HG03439 (cell line): ENCODE data around the gene SRRM3.
"Not testable (repeated sequence)": the region's sequence is repeated elsewhere in the genome, so short reads cannot be mapped to it uniquely, and the experiment has no call there.

Experiments used
- ATAC-seq: cut with Tn5 transposase; IDR thresholded peaks from one replicate; pipeline ENCODE4 v1.9.1; 2021; ENCODE audit warnings: mild to moderate bottlenecking, moderate library complexity; ENCODE audit not compliant: unreplicated experiment

The SRRM3 gene

GRCh38 chr7:76261329-76261728, 59.6 kb downstream of the SRRM3 start:
- ATAC-seq, result no peak

GRCh38 chr7:76261931-76262330, 60.2 kb downstream of the SRRM3 start:
- no peak for ATAC-seq

- ATAC-seq, result no peak
Observed at GRCh38 chr7:76262683-76263402, 61.1 kb downstream of the SRRM3 start.

- no peak for ATAC-seq
Observed at GRCh38 chr7:76265299-76265698, 63.6 kb downstream of the SRRM3 start.

GRCh38 chr7:76267107-76267893, 65.6 kb downstream of the SRRM3 start:
- no peak for ATAC-seq

- no peak for ATAC-seq
Observed at GRCh38 chr7:76267894-76268183, 66.1 kb downstream of the SRRM3 start.

GRCh38 chr7:76268376-76268775, 66.7 kb downstream of the SRRM3 start:
- no peak for ATAC-seq

- no peak for ATAC-seq
Observed at GRCh38 chr7:76269895-76270294, 68.2 kb downstream of the SRRM3 start.

- not testable (repeated sequence) for ATAC-seq
Observed at GRCh38 chr7:76271384-76271783, 69.7 kb downstream of the SRRM3 start.

- ATAC-seq, result no peak
Observed at GRCh38 chr7:76272142-76272541, 70.4 kb downstream of the SRRM3 start.

- no peak for ATAC-seq
Observed at GRCh38 chr7:76272851-76273497, 71.3 kb downstream of the SRRM3 start.

GRCh38 chr7:76273503-76273902, 71.8 kb downstream of the SRRM3 start:
- no peak for ATAC-seq

GRCh38 chr7:76278540-76278939, 76.8 kb downstream of the SRRM3 start:
- ATAC-seq, result no peak

GRCh38 chr7:76280408-76280807, 78.7 kb downstream of the SRRM3 start:
- no peak for ATAC-seq

- ATAC-seq, result no peak
Observed at GRCh38 chr7:76281006-76281705, 79.5 kb downstream of the SRRM3 start.

GRCh38 chr7:76281706-76282343, 80.1 kb downstream of the SRRM3 start:
- ATAC-seq, result no peak

GRCh38 chr7:76282344-76283253, 80.9 kb downstream of the SRRM3 start:
- ATAC-seq, result no peak

- no peak for ATAC-seq
Observed at GRCh38 chr7:76283254-76284159, 81.8 kb downstream of the SRRM3 start.
